SU-DHL-6 (cell line): Measurements from ENCODE around the gene RNU6-1.

Source experiments
- CTCF ChIP-seq: fragments of 200-600 bp; sonication (generic); IDR thresholded peaks from one replicate; pipeline ENCODE4 v1.5.1; 2017; ENCODE audit warnings: antibody characterized with exemption, mild to moderate bottlenecking, low read length, moderate library complexity; ENCODE audit not compliant: insufficient read depth, poor library complexity, severe bottlenecking
- EZH2phosphoT487 ChIP-seq: fragments of 200-600 bp; sonication (generic), shearing (Covaris generic); conservative IDR thresholded peaks from 2 replicates; pipeline ENCODE4 v1.6.1; 2018; ENCODE audit warnings: mild to moderate bottlenecking, antibody characterized with exemption, low read length, moderate library complexity, mixed read lengths

- TF ChIP-seq CTCF (peak; percentile 26), EZH2phosphoT487 (no peak)
Measured at GRCh38 chr15:67832031-67832551, 7.8 kb downstream of the RNU6-1 start.
